Activated CD8-positive, alpha-beta memory T cell treated with anti-CD3 and anti-CD28 coated beads for 4 hours (primary cell): ENCODE data around the gene SBK3.
"Not testable (repeated sequence)": the region's sequence is repeated elsewhere in the genome, so short reads cannot be mapped to it uniquely, and the experiment has no call there.

Source experiments
- DNase-seq, 2 donors: peaks; one replicate each; pipeline ENCODE4 v3.0.0-alpha.2; 2020; ENCODE audit warnings: low read depth in 2 of 2

Gene SBK3

GRCh38 chr19:55540619-55541018, 4.7 kb downstream of the SBK3 start:
- no peak for DNase-seq

DNA sequence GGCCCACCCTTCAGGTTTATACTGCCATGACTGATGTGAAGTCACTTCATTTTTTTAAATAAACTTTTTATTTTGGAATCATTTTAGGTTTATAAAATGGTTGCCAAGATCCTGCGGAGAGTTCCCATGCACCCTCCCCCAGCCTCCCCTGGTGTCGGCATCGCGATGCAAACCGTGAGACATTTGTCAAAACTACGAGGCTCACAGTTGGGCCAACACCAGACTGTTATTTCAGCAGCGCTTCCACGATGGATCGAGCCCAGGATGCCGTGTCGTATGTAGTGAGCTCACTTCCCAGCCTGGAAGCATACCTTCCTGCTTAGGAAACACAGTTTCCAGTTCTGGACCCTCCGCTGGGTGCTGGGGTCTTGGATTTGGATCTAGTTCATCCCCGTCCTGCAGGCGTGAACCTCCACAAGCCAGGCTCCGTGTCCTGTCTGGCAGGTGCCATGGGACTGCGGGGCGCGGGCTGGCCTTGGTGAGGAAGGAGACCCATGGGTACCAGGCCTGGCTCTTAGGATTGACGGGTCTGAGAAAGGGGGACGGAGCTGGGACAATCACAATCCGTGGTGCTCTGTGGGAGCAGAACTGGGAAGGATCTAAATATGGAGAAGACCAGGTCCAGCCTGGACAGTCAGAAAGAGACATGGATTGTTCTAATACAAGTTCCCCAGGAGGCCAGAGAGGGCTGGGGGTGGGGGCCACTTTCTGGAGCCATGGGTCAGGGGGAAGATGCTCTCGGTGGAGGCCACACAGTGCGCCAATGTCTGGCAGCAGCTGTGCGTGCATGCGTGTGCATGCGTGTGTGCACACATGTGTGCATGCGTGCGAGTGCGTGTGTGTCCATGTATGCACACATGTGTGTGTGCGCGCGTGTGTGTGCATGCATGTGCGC, 6.0 kb downstream of the SBK3 start:
- no peak for DNase-seq

- DNase-seq: no peak
Observed at GRCh38 chr19:55538132-55538531, 7.2 kb downstream of the SBK3 start.

DNA sequence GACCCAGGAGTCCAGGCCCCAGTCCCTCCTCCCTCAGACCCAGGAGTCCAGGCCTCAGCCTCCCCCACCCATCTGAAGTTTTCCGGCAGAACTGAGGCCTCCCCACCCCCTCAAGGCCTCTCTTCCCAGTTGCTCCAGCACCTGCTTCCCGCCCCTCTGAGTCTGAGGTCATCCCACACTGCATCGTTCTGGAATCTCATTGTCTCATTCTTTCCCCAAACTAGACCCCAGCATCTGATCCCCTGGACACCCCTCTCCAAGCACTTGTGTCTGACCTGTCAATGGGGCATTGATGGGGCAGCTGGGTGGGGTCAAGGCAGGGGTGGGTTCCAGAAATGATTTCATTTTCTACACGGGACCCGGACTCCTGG, 7.6 kb downstream of the SBK3 start:
- no peak for DNase-seq

DNA sequence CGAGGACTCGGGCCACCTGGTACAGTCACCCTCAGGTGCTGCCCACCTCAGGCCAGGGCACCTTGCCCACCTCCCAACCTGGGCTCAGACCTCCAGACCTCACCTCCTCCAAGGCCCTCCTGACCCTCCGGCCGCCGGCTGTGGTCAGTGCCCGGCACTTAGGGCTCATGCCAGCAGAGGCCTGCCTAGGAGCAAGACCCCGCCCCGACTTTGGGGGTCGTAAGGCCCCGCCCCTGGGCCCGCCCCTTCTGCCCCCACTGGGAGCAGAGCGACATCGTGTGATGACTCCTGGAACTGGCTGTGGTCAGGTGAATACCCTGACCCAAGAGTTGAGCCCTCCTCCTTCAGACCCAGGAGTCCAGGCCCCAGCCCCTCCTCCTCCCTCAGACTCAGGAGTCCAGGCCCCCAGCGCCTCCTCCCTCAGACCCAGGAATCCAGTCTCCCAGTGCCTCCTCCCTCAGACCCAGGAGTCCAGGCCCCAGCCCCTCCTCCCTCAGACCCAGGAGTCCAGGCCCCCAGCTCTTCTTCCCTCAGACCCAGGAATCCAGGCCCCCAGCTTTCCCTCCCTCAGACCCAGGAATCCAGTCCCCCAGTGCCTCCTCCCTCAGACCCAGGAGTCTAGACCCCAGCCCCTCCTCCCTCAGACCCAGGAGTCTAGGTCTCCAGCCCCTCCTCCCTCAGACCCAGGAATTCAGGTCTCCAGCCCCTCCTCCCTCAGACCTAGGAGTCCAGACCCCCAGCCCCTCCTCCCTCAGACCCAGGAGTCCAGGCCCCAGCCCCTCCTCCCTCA, 8.2 kb downstream of the SBK3 start, which contains the start of gene SBK2:
TSS of gene SBK2 (minus strand) at position 183 of the 790 bp plus-strand sequence. CDS start 839 bp downstream, outside the sequence.
- no peak for DNase-seq

- no peak for DNase-seq
Observed at GRCh38 chr19:55536366-55536765, 9.0 kb downstream of the SBK3 start.

DNA sequence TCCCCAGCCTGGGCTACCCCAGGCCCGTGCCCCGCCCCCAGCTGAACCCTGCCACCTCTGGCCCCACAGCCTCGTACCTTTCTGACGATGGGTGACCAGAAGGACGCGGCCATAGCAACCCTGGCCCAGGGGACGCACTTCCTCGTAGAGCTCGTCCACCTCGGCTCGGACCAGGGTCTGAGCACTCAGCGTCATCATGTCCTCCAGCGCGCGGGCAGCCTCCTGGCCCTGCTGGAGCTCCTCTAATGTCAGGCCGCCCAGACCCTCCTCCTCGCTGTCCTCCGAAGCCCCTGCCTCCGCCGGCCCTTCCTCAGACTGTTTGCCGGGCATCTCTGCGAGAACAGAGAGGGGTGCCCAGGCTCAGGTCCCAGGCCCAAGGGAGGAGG, 9.4 kb downstream of the SBK3 start:
- no peak for DNase-seq

GRCh38 chr19:55535173-55535964, 10.0 kb downstream of the SBK3 start:
- DNase-seq: no peak

- DNase-seq: not testable (repeated sequence)
Observed at GRCh38 chr19:55534280-55534679, 11.1 kb downstream of the SBK3 start.

DNA sequence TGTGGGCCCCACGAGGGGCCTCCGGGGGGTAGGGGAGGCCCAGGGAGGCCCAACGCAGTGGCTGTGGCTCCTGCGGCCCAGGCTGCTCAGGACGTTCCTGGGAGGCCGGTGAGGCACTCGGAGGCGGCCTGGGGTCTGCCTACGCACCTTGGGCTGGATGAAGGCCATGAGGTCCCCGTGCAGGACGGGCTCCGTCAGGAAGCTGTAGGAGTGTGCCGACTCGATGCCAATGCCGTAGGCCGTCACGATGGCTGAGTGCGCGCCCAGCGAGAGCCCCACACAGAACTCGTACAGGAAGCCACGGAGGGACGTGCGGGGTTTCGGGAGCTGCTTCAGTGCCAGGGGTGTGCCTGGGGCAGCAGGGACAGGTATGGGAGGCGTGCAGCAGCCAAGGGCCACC, 14.3 kb downstream of the SBK3 start:
- no peak for DNase-seq

DNA sequence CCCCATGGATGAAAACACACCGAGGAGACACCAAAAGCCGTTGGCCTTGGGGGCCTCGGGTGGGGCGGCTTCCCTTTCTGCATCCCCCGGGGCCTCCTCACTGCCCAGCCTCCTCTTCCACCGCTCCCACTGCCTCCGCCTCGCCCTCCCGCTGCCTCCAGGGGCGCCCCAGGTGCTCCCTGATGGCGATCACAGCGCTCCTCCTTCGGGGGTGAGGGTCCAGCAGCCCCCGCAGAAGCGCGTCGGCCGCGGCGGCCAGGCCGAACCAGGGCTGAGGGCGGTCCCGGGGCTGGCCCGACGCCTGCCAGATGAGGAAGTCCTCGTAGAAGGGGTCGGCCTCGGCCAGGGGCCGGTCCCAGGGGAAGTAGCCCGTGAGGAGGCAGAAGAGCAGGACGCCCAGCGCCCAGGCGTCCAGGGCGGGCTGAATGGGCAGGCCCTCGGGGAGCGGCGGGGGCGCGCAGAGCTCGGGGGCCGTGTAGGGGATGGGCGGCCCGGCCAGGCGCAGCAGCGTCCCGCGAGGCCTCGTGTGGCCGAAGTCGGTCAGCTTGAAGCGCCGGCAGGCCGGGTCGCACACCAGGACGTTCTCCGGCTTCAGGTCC, 15.6 kb downstream of the SBK3 start:
- DNase-seq: no peak

DNA sequence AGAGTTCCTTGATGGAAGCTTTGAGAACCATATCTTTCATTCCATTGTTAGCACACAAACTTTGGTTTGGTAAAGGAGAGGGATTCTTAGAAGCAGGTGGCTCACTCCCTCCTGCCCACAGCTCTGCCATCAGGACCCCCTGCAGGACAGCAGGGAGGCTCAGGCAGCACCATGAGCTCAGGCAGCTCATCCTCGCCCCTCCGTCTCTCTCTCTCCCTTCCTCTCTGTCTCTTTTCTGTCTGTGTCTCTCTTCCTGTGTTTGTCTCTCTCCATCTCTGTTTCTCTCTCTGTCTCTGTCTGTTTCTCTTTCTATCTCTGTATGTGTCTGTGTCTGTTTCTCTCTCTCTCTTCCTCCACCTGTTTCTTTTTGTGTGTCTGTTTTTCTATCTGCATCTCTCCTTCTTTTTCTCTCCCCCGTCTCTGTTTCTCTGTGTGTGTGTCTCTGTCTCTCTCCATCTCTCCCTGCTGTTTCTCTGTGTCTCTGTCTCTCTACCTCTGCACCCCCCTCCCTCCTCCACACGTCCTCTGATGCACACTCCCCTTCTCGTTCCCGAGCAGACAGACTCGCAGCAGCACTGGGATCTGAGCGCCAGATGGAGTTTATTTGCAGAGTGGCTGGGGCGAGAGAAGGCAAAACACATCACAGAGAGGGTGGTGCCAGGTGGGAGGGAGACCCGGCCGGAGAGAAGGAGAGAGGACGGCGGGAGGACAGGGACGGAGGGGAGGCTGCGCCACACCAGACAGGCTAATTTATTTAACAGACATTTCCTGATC, 17.1 kb downstream of the SBK3 start:
- no peak for DNase-seq

- DNase-seq: no peak
Observed at GRCh38 chr19:55527197-55528029, 17.9 kb downstream of the SBK3 start.

GRCh38 chr19:55526216-55527196, 18.8 kb downstream of the SBK3 start:
- no peak for DNase-seq

GRCh38 chr19:55525289-55526101, 19.8 kb downstream of the SBK3 start:
- DNase-seq: no peak

GRCh38 chr19:55520691-55521292, 24.6 kb downstream of the SBK3 start:
- no peak for DNase-seq
